DMS114 treated with DMSO at 0.1 percent for 48 hours (cell line): ENCODE data around the gene NFAM1.

Source experiments
- DNase-seq: peaks from one replicate; lab custom pipeline; 2025; ENCODE audit not compliant: unreplicated experiment; lab: John Stamatoyannopoulos, UW

NFAM1 gene

DNA sequence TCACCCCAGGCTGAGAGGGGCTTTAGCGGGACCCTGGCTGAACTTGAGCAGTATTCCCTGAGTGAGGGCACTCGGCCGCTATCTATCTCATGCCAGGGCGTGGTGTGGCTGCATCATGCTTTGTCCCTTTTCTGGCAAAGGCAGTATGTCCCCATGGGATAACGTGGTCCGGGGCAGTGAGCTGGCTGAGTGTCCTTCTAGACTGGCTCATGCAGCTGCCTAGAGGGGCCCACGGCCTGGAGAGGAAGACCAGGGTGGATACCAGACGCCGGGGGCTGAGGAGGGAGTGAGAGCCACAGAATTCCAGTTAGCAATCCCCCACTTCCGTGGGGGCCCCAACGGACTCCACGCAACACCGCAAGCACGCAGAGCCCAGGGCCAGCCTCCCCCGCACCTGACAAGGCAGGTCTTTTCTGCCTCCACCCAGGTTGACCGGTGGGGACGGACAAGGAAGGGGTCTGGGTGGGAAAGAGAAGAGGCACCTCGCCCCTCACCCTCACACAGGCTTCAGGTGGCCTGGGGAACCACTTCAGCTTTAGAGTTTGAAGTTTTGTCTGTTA lies 15.5 kb downstream of the NFAM1 start:
- no peak for DNase-seq

GRCh38 chr22:42414565-42415303 lies 17.5 kb downstream of the NFAM1 start:
- DNase-seq: no peak

- no peak for DNase-seq
These were observed 18.2 kb downstream of the NFAM1 start for GRCh38 chr22:42414021-42414420.

DNA sequence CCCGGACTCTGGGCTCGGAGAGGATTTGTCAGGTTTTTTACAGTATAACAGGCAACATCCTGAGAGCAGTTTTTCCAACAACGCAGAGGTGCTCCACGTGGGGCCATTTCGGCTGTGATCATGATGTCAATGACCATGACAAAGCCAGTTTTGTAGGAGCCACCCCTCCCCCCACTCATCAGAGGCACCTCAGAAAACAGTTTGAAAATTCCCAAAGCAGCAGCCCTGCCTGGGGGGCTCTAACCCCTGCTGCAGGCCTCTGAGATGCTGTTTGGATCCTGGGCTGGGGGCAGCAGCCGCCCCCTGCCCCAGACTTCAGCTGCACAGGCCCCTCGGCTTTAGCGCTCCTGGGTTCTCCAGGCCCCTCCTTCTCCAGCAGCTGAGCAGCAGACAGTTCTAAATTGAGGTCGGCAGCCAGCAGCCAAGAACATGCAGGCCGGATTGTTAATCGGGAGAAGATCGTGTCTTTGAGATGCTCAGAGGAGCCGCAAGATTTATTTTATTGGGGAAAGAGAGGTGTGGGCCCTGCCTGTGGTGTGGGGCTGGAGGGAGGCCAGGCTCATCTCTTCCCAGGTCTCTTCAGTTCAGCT lies 19.4 kb downstream of the NFAM1 start:
- DNase-seq: no peak

- no peak for DNase-seq
These were observed 21.5 kb downstream of the NFAM1 start for GRCh38 chr22:42410708-42411107.

- DNase-seq: no peak
These were observed 23.2 kb downstream of the NFAM1 start for GRCh38 chr22:42408810-42409529.

DNA sequence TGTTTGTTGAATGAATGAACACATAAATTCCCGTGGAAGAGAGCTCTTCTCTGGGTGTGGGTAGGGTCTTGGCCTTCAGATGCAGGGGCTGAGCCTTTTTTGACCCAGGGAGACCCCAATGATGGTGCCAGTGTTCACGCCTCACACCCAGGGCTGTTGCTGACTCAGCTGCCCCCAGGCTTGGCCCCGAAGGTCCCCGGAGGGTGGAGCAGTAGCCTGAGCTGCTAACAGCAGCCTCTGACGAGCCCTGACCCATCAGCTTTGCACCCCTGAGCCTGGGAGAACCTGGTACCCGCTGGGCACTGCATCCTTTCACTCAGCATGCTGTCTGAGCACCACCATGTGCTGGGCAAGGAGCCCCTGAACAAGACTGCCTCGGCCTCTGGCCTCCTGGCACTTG lies 23.9 kb downstream of the NFAM1 start:
- no peak for DNase-seq

- DNase-seq: no peak
These were observed 27.9 kb downstream of the NFAM1 start for GRCh38 chr22:42404266-42404665.

DNA sequence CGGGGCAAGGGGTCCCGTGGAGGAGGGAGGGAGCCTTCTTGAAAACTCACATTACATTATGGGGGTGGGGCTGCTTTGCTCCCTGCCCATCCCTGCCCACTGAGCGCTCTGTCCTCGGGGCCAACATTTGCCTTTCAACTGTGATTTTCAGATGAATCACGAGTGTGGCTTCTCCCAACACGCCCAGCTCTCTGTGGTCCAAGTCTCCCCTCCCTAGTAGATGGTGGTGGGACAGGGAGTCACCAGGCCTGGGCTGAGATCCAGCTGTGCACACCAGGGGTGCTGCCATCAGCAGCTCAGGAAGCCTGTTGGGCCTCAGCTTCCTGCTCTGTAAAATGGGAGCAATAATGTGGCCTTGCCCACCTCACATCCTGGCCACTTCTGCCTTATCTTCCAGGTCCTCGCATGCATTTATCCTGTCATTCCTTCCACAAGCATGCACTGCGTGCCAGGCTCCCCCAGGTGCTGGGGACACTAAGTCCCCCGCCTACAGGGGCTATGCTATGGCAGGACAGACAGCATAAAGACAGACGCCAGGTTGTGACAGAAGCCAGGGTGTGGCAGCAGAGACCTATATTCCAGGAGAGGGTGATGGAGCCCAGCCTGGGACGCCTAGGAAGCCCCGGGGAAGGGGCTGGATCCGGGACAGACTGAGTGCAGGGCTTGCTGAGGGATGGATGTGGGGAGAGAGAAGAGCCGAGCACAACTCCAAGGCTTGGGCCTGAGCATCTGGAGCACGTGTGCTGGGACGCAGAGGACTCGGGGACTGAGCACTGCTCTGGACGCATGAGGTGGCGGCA lies 30.5 kb downstream of the NFAM1 start:
- no peak for DNase-seq

GRCh38 chr22:42400811-42401534 lies 31.2 kb downstream of the NFAM1 start:
- no peak for DNase-seq

DNA sequence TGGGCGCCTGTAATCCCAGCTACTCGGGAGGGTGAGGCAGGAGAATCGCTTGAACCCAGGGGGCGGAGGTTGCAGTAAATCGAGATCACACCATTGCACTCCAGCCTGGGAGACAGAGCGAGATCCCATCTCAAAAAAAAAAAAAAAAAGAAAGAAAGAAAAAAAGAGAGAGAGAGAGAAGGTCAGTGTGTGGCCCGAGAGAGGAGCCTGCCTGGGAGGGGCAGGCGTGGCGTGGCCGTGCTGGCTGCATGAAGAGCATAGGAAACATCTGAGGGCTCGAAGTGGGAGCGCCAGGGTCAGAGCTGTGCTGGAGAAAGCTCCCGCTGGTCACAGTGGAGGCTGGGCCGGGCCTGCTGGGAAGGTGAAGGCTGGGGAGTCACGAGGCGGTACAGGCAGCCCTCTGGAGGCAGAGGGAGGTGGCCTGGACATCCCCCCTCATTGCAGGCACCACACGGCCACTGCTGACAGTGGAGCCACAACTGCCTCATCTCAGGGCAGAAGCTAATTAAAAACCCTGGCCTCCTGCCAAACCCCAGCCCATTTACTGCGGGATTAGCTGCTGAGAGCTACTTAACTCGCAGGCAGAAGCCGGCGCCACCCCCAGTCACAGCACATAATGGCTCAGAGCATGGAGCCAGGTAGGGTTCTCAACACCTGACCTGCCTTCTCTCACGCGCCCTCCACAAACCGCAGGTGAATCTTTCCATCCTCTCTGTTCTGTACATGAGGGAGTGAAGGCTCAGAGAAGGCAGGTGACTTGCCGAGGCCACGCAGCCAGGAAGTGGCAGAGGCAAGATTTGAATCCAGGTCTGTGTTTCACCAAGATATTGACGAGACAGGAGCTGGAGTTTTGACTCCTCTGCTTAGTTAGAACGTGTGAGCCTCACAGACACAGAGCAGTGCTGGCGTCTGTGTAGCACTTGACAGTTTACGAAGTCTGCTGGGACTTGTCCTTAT lies 32.6 kb downstream of the NFAM1 start:
- no peak for DNase-seq

GRCh38 chr22:42397332-42398249 lies 34.6 kb downstream of the NFAM1 start:
- no peak for DNase-seq

DNA sequence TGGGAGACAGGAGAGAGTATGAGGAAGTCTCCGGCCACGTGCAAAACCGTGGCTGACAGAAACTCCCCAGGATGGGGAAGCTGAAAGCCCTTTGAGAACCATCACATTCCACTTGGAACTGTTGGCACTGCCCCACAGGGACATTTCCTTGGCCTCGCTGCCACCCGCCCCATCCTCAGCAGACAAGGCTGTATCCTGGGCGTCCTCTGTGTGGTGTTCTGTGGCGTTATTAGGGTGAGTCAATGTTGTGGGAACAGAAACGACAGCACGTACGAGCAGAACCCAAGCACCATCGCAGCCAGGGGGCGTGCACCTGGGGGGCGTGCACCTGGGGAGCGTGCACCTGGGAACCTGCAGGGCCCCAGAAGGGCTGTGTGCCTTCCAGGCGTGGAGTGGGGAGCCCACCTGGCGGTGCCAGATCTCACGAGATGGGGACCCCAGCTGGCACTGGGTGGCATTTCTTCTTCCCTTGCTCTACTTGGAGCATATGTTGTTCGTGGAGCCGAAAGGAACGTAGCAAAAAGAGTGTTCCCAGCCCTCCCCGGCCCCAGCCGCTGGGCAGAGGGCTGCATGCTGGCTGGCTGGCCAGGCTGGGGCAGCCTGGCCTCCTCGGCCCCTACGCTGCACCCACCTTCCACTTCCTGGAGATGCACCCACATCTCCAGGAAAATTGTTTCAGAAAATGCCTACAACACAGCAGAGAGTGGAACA lies 35.4 kb downstream of the NFAM1 start:
- DNase-seq: no peak

DNA sequence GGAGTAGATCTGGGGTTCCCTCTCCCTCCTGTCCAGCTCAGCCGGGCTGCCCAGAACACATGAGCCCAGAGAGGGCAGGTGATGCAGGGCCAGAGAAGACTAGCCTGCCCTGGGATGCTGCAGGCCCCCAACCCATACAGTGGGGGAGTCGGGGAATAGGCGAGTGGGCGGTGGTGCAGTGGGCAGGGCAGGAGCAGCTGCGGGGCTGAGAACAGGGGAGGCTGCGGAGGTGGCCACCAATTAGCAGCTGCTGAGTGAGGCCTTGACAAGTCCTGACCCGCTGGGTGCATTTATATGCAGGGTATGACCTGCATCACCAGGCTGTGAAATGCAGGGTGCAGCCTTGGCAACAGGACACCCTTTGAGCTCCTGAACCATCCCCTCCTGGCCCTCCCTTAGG lies 43.1 kb downstream of the NFAM1 start:
- DNase-seq: no peak

DNA sequence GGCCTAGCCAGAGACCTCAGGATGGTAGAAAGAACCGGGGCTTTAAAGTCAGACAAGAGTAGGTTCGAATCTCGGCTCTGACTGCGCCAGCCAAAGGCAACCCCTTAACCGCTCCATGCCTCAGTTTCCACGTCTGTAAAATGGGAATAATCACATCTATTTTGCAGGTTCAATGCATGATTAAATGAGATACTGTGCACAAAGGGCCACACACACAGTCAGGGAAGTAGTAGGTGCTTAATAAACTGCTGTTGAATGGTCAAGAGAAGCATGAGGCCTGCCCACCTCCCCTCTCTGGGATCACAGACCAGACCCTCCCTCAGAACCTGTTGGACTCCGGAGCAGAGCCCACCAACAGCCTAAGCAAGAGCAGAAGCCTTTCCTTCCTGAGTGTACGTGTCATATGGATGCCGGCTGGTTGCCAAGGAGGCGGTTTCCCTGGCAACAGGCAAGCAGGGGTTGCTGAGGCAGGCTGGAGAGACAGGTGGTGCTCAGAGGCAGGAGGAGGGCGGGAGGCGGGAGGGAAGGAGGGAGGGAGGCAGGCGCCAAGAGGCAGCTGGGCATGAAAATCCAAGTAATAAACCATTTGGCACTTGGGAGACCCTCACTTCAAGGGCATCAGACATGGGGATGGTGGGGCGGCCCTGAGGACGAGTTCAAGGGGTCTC lies 43.9 kb downstream of the NFAM1 start:
- DNase-seq: no peak

GRCh38 chr22:42387631-42388030 lies 44.6 kb downstream of the NFAM1 start:
- no peak for DNase-seq

DNA sequence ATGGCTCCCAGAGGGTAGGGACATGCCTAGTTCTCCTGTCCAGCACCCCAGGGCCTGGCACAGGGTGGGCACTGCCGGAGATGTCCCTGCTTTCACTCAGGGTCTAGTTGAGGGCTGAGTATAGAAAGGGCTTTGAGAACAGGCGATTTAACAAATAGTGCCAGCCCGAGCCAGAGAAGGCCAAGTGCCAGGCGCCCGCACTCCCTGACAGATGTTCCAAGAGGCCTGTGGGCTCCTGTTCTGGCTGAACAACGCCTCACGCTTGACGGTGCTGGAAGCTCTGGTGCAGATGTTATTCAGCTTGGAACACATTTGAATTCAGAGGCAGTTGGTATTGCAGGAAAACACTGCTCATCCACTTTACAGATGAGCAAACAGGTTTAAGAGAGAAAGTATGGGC lies 46.5 kb downstream of the NFAM1 start:
- no peak for DNase-seq
